Liver (tissue), 9 donors: Measurements from ENCODE around the gene AK3. TPM values are rescaled to one million over a fixed set of nuclear protein-coding genes. Genes with fewer than 3 reads are reported as not detected.

ENCODE experiments used
- DNase-seq: peaks from one replicate; pipeline ENCODE4 v3.0.0-alpha.2; 2017; ENCODE audit warnings: low spot score
- H3K27ac ChIP-seq, 2 donors: one replicate each; pipeline ENCODE4 v1.7.0; 2013; ENCODE audit warnings: inconsistent platforms in 2 of 2, low read length in 2 of 2, control low read depth in 1 of 2, low read depth in 1 of 2, mild to moderate bottlenecking in 1 of 2
- H3K27me3 ChIP-seq, 4 donors: one replicate each; pipeline versions ENCODE4 v1.6.1 to v1.7.0; 2013; ENCODE audit warnings: low read length in 3 of 4, inconsistent platforms in 1 of 4, mild to moderate bottlenecking in 1 of 4, moderate library complexity in 1 of 4; ENCODE audit not compliant: control insufficient read depth in 4 of 4, insufficient read depth in 4 of 4
- H3K36me3 ChIP-seq, 4 donors: one replicate each; pipeline versions ENCODE4 v1.6.1 to v1.7.0; 2013; ENCODE audit warnings: low read length in 3 of 4, mild to moderate bottlenecking in 3 of 4, low read depth in 1 of 4, moderate library complexity in 1 of 4; ENCODE audit not compliant: control insufficient read depth in 4 of 4, insufficient read depth in 3 of 4
- H3K4me1 ChIP-seq, 4 donors: one replicate each; pipeline versions ENCODE4 v1.6.1 to v1.7.0; 2013; ENCODE audit warnings: low read length in 3 of 4, mild to moderate bottlenecking in 3 of 4, moderate library complexity in 1 of 4; ENCODE audit not compliant: control insufficient read depth in 4 of 4, insufficient read depth in 4 of 4
- H3K4me3 ChIP-seq, 3 donors: one replicate each; pipeline versions ENCODE4 v1.6.1 to v1.7.0; 2013; ENCODE audit warnings: low read length in 3 of 3, control low read depth in 1 of 3, low read depth in 1 of 3, mild to moderate bottlenecking in 1 of 3
- H3K9ac ChIP-seq, 2 donors: one replicate each; pipeline ENCODE4 v1.7.0; 2013; ENCODE audit warnings: low read length in 2 of 2, mild to moderate bottlenecking in 2 of 2, moderate library complexity in 2 of 2, control low read depth in 1 of 2, low read depth in 1 of 2
- H3K9me3 ChIP-seq, 4 donors: one replicate each; pipeline versions ENCODE4 v1.6.1 to v1.7.0; 2013; ENCODE audit warnings: low read length in 3 of 4; ENCODE audit not compliant: control insufficient read depth in 4 of 4
- ATF3 ChIP-seq: IDR thresholded peaks from 2 replicates; pipeline ENCODE4 v1.6.1; 2016; ENCODE audit warnings: antibody characterized with exemption
- CTCF ChIP-seq: fragments of 150-350 bp; IDR thresholded peaks from 2 replicates; pipeline ENCODE4 v1.5.1; 2017; ENCODE audit warnings: improper control_type of control experiment, low read depth, low read length; ENCODE audit not compliant: missing input control
- FOXA1 ChIP-seq: IDR thresholded peaks from 2 replicates; pipeline ENCODE4 v1.6.1; 2016; ENCODE audit warnings: antibody characterized with exemption
- GABPA ChIP-seq, 2 donors: IDR thresholded peaks in 1 of 2; conservative IDR thresholded peaks in 1 of 2; 2 replicates each; pipeline ENCODE4 v1.6.1; 2016; ENCODE audit warnings: antibody characterized with exemption in 2 of 2, mild to moderate bottlenecking in 1 of 2, moderate library complexity in 1 of 2
- HNF4A ChIP-seq, 2 donors: conservative IDR thresholded peaks; 2 replicates each; pipeline ENCODE4 v1.6.1; 2016; ENCODE audit warnings: antibody characterized with exemption in 2 of 2, mild to moderate bottlenecking in 2 of 2
- HNF4G ChIP-seq: IDR thresholded peaks from 2 replicates; pipeline ENCODE4 v1.6.1; 2016; ENCODE audit warnings: antibody characterized with exemption
- JUND ChIP-seq, 2 donors: IDR thresholded peaks; 2 replicates each; pipeline ENCODE4 v1.6.1; 2016; ENCODE audit warnings: antibody characterized with exemption in 2 of 2
- MAX ChIP-seq: IDR thresholded peaks from 2 replicates; pipeline ENCODE4 v1.6.1; 2016; ENCODE audit warnings: antibody characterized with exemption
- NR2F2 ChIP-seq: IDR thresholded peaks from 2 replicates; pipeline ENCODE4 v1.6.1; 2016; ENCODE audit warnings: antibody characterized with exemption
- RAD21 ChIP-seq, 2 donors: IDR thresholded peaks; 2 replicates each; pipeline ENCODE4 v1.6.1; 2016; ENCODE audit warnings: antibody characterized with exemption in 2 of 2, mild to moderate bottlenecking in 2 of 2
- REST ChIP-seq: IDR thresholded peaks from 2 replicates; pipeline ENCODE4 v1.6.1; 2016; ENCODE audit warnings: antibody characterized with exemption, mild to moderate bottlenecking
- RXRA ChIP-seq, 2 donors: IDR thresholded peaks; 2 replicates each; pipeline ENCODE4 v1.6.1; 2017 to 2018; ENCODE audit warnings: antibody characterized with exemption in 2 of 2, mild to moderate bottlenecking in 1 of 2
- SP1 ChIP-seq: IDR thresholded peaks from 2 replicates; pipeline ENCODE4 v1.6.1; 2018; ENCODE audit warnings: antibody characterized with exemption, mild to moderate bottlenecking
- YY1 ChIP-seq: IDR thresholded peaks from 2 replicates; pipeline ENCODE4 v1.6.1; 2016; ENCODE audit warnings: antibody characterized with exemption, mild to moderate bottlenecking
- ZBTB33 ChIP-seq: IDR thresholded peaks from 2 replicates; pipeline ENCODE4 v1.6.1; 2016; ENCODE audit warnings: antibody characterized with exemption
- WGBS: extraction: QIAGEN DNeasy Blood & Tissue Kit; methylation state at CpG from one replicate; pipeline ENCODE4 v1.1.7; 2013; 5-methylcytosine and 5-hydroxymethylcytosine counted together
- polyA plus RNA-seq, 2 donors: library from polyadenylated mRNA; stranded (reverse) in 1 of 2; unstranded in 1 of 2; fragments of 200-250 nt in 1 of 2; fragments of >200 nt in 1 of 2; fragmentation: Nextera tagmentation in 1 of 2; extraction: Ambion mirVana in 1 of 2; gene quantifications; one replicate each; pipeline versions ENCODE4 v1.2.1 to v1.2.3, GENCODE V29; 2013 to 2015
- total RNA-seq, 2 donors: library from RNA; depleted of rRNA; stranded (reverse); fragments of >200 nt; gene quantifications; one replicate each; pipeline ENCODE4 v1.2.3, GENCODE V29; 2014
- donor health status: healthy.
- donor health status: healthy.
- donor health status: healthy.
- donor health status: healthy.
- donor health status: healthy.

AK3 gene
- total and polyA plus RNA-seq, 4 donors = 70.6 to 181 (median 101) TPM

- Histone ChIP-seq H3K27me3 (no peaks in the 10 kb centered on the region), H3K27ac (no peak overlapping the region), H3K36me3 (no peaks in the 10 kb centered on the region), H3K4me1 (no peaks in the 10 kb centered on the region), H3K9me3 (no peaks in the 10 kb centered on the region), H3K4me3 (no peak overlapping the region), H3K9ac (no peak overlapping the region)
- TF ChIP-seq RAD21 (IDR thresholded peaks at IDR 0.05) (no peak), GABPA (IDR thresholded peaks at IDR 0.05 in 1 of 2, conservative IDR thresholded peaks at IDR 0.05 in 1 of 2) (no peak), YY1 (no peak), HNF4G (no peak), ZBTB33 (no peak), FOXA1 (no peak), MAX (no peak), JUND (IDR thresholded peaks at IDR 0.05) (no peak), SP1 (no peak), NR2F2 (no peak), HNF4A (conservative IDR thresholded peaks at IDR 0.05) (no peak), CTCF (no peak)
- 90% methylated on average over 7 of the region's 7 CpGs for WGBS
- DNase-seq = no peak
Observed at GRCh38 chr9:4769321-4770080, 28.5 kb upstream of the AK3 start.

GRCh38 chr9:4768681-4769080 lies 27.7 kb upstream of the AK3 start:
- TF ChIP-seq CTCF (no peak), NR2F2 (no peak), ZBTB33 (no peak), RXRA (IDR thresholded peaks at IDR 0.05) (no peak), HNF4G (no peak), MAX (no peak), REST (no peak), ATF3 (no peak)
- Histone ChIP-seq H3K4me3 (no peak overlapping the region), H3K4me1 (peaks cover 0 to under 1% (median 0%) of the 10 kb centered on the region in 4 donors), H3K27me3 (no peaks in the 10 kb centered on the region), H3K9me3 (no peaks in the 10 kb centered on the region), H3K27ac (no peak overlapping the region), H3K36me3 (no peaks in the 10 kb centered on the region), H3K9ac (no peak overlapping the region)
- DNase-seq = no peak
